Glutamatergic neuron (in vitro differentiated cells): ENCODE data around the gene ASIC2. TPM values are rescaled to one million over a fixed set of nuclear protein-coding genes. Genes with fewer than 3 reads are reported as not detected.

Source experiments
- DNase-seq: peaks from one replicate; pipeline ENCODE4 v3.0.0; 2022
- H3K27ac Mint-ChIP-seq: one replicate; pipeline ENCODE4 v1.8.0; 2020; ENCODE audit warnings: mild to moderate bottlenecking, mixed read lengths, inconsistent platforms; ENCODE audit not compliant: unreplicated experiment
- H3K27me3 Mint-ChIP-seq: one replicate; pipeline ENCODE4 v1.8.0; 2020; ENCODE audit warnings: mild to moderate bottlenecking, moderate library complexity, mixed read lengths, inconsistent platforms; ENCODE audit not compliant: unreplicated experiment
- H3K36me3 Mint-ChIP-seq: one replicate; pipeline ENCODE4 v1.8.0; 2020; ENCODE audit warnings: mild to moderate bottlenecking, mixed read lengths, inconsistent platforms; ENCODE audit not compliant: unreplicated experiment
- H3K4me1 Mint-ChIP-seq: one replicate; pipeline ENCODE4 v1.8.0; 2020; ENCODE audit warnings: mild to moderate bottlenecking, low read depth, mixed read lengths, inconsistent platforms; ENCODE audit not compliant: unreplicated experiment
- H3K4me3 Mint-ChIP-seq: one replicate; pipeline ENCODE4 v1.8.0; 2020; ENCODE audit warnings: mild to moderate bottlenecking, mixed read lengths, inconsistent platforms; ENCODE audit not compliant: unreplicated experiment
- H3K9me3 Mint-ChIP-seq: one replicate; pipeline ENCODE4 v1.8.0; 2020; ENCODE audit warnings: mild to moderate bottlenecking, moderate library complexity, mixed read lengths, inconsistent platforms; ENCODE audit not compliant: unreplicated experiment
- total RNA-seq: library from RNA; stranded (reverse); fragmentation: NEBNext Ultra II Directional; extraction: Animal tissue kit (Norgen Biotek cat#: 25700); gene quantifications from one replicate; pipeline ENCODE4 v1.2.1, GENCODE V29; 2021; ENCODE audit not compliant: unreplicated experiment
- TF ChIP-seq, protein P1 (sequence below): fragments of 200-600 bp; sonication (generic); IDR thresholded peaks from one replicate; pipeline ENCODE4 v1.5.0; 2021; ENCODE audit not compliant: partially characterized antibody, unreplicated experiment

Gene ASIC2
- total RNA-seq, 1 donor from 2014 or later: 0.74 TPM

DNA sequence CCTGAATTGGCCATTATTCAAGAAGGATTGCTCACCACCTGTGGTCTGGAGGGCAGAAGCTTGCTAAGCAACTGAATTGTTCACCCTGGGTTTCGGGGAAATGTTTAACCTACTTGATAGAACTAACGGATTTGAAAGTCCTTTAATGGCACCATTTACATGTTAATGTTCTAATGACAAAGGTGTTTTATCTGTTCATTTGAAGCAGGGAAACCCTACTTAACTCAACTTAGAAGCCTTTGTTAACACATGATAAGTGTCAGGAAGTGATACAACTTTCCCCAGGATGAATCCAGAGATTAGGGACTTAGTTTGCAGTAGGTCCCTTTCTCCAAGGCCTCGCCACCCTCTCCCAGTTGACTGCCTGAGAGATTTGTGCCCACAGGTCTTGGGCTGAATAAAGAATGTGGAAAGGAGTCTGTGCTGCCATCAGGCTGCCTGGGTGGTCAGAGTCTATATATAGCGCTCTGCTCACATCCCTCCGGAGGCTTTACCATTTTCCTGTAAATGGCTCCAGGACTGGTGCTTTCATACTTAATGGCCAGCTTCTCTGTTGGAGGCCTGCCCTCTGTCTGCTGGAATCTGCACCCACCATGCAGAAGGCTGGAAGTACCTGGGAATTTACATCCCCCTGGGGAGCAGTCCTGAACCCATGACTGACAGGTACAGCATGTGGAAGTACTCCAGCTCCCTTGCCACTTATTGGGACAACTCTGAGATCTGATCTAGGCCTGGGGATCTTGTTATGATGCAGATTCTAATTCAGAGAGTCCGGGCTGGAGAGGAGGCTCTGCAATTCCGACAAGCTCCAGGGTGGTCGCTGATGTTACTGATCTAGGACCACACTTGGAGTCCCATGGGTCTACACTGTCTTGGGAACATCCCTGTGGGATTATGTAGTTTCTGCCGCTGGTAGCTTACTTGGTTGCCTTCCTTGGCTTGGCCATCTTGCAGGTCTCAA is 99.9 kb downstream of the ASIC2 start:
- TF ChIP-seq, protein P1, sequence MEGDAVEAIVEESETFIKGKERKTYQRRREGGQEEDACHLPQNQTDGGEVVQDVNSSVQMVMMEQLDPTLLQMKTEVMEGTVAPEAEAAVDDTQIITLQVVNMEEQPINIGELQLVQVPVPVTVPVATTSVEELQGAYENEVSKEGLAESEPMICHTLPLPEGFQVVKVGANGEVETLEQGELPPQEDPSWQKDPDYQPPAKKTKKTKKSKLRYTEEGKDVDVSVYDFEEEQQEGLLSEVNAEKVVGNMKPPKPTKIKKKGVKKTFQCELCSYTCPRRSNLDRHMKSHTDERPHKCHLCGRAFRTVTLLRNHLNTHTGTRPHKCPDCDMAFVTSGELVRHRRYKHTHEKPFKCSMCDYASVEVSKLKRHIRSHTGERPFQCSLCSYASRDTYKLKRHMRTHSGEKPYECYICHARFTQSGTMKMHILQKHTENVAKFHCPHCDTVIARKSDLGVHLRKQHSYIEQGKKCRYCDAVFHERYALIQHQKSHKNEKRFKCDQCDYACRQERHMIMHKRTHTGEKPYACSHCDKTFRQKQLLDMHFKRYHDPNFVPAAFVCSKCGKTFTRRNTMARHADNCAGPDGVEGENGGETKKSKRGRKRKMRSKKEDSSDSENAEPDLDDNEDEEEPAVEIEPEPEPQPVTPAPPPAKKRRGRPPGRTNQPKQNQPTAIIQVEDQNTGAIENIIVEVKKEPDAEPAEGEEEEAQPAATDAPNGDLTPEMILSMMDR: no peak
- Mint-ChIP-seq H3K27me3 (peaks cover 4% of the 10 kb centered on the region), H3K4me3 (no peak overlapping the region), H3K4me1 (no peaks in the 10 kb centered on the region), H3K36me3 (no peaks in the 10 kb centered on the region), H3K9me3 (no peaks in the 10 kb centered on the region), H3K27ac (no peak overlapping the region)
- no peak for DNase-seq

DNA sequence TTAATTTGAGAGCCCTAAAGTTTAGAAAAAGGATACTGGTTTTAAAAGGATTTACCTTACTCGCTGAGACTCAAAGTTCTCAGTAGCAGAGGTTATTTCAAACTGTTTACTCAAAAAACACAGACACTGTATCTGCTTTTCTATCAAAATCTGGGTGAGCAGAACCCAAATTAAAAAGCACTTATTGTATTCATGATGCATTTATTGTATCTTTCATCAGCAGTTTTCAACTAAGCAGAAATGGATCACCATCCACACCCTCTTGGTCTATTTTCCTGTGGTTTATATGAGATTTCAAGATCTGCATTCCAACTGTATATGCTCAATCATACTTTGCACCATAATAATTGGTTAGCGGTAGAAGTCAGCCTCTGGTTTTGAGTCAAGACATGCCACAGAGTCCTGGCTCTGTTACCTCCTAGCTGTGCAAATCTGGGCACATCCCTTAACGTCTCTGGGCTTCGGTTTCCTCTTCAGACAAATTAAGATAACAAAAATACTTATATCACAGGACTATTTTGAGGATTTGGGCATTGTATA is 109.5 kb downstream of the ASIC2 start:
- Mint-ChIP-seq H3K4me3 (no peak overlapping the region), H3K9me3 (no peaks in the 10 kb centered on the region), H3K36me3 (no peaks in the 10 kb centered on the region), H3K27ac (no peak overlapping the region), H3K4me1 (no peaks in the 10 kb centered on the region), H3K27me3 (no peaks in the 10 kb centered on the region)
- TF ChIP-seq, protein P1: no peak
- DNase-seq: no peak

DNA sequence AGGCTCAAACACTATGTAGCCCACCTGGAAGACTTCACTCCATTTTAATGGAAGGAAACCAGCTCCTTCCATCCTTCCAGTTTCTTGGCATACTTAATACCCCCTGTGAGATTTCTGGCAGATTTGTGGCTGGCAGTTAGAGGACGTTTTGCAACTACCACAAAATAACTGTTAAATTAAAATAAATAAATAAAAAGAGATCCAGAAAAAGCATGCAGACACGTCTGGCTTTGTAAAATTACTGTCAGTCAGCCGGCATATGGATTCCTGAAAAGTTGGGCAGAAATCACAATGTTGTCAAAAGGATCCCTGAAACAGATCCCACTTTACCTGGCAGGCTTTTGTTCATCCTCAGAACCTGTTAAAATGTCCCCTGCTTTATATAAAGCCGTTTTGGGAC is 113.9 kb downstream of the ASIC2 start:
- Mint-ChIP-seq H3K9me3 (no peaks in the 10 kb centered on the region), H3K27me3 (peaks cover 3% of the 10 kb centered on the region), H3K36me3 (no peaks in the 10 kb centered on the region), H3K4me1 (no peaks in the 10 kb centered on the region), H3K27ac (no peak overlapping the region), H3K4me3 (no peak overlapping the region)
- TF ChIP-seq, protein P1: no peak
- DNase-seq: no peak

DNA sequence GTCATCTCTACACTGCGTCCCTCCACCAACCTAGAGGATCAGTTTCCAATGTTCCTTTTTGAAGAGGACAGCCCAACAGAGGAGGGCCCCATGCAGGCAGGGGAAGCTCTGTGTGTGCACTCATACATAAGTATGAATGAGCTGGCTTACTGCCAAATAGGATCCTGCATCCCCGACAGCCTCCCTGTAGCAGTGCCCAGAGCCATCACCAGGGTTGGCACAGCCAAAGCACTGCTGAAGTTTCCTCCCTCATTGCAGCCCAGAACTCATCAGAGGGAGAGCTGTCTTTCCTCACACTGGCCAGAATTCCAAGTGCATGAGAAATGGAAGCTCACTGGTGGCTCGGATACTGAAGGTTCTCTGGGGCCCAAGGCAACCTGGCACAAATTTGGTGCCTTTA is 114.4 kb downstream of the ASIC2 start:
- no peaks in the 10 kb centered on the region for H3K4me1 Mint-ChIP-seq
- no peak overlapping the region for H3K27ac Mint-ChIP-seq
- no peak overlapping the region for H3K4me3 Mint-ChIP-seq
- H3K27me3 Mint-ChIP-seq: peaks cover 3% of the 10 kb centered on the region
- TF ChIP-seq, protein P1: no peak
- no peaks in the 10 kb centered on the region for H3K9me3 Mint-ChIP-seq
- H3K36me3 Mint-ChIP-seq: no peaks in the 10 kb centered on the region
- DNase-seq: no peak

DNA sequence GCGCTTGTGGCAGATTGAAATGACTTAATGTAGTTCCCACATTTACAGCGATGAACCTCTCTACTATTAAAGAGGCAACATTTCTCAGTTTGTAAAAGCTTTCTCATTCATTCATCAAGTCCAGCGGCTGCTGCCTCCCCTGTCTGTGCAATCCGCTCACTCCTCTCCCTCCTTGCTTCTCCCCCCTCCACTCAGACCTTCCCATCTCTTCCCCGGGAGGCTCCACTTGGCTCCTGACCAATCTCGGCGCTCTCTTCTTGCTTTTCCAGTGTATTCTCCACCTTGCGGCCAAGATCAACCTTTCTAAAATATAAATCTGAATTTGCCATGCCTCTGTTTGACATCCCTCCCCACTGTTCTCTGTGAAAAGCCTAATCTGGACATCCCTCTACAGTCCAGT is 117.5 kb downstream of the ASIC2 start:
- Mint-ChIP-seq H3K27me3 (peaks cover 5% of the 10 kb centered on the region), H3K4me3 (no peak overlapping the region), H3K36me3 (no peaks in the 10 kb centered on the region), H3K27ac (no peak overlapping the region), H3K4me1 (peaks cover 3% of the 10 kb centered on the region), H3K9me3 (no peaks in the 10 kb centered on the region)
- TF ChIP-seq, protein P1: no peak
- DNase-seq: no peak
